Activated T-cell treated with anti-CD3 and anti-CD28 coated beads, Interleukin-2, amount 50 U/mL, for 24 hours (primary cell): ENCODE measurements around the gene MTHFD1L.
A peak's percentile ranks its signal among the peaks of the same experiment; 100 is the strongest.

ENCODE experiments used
- DNase-seq: peaks from one replicate; pipeline ENCODE4 v3.0.0-alpha.2; 2020
- H3K27ac Mint-ChIP-seq: 2 replicates; pipeline ENCODE4 v1.8.0; 2020; ENCODE audit warnings: mild to moderate bottlenecking, mixed read lengths
- H3K27me3 Mint-ChIP-seq: 2 replicates; pipeline ENCODE4 v1.8.0; 2020; ENCODE audit warnings: mixed read lengths
- H3K36me3 Mint-ChIP-seq: 2 replicates; pipeline ENCODE4 v1.8.0; 2020; ENCODE audit warnings: low read depth, mixed read lengths
- H3K4me1 Mint-ChIP-seq: 2 replicates; pipeline ENCODE4 v1.8.0; 2020; ENCODE audit warnings: low read depth, mixed read lengths
- H3K4me3 Mint-ChIP-seq: 2 replicates; pipeline ENCODE4 v1.8.0; 2020; ENCODE audit warnings: mild to moderate bottlenecking, moderate library complexity, mixed read lengths
- H3K9me3 Mint-ChIP-seq: 2 replicates; pipeline ENCODE4 v1.8.0; 2020; ENCODE audit warnings: mixed read lengths

Gene MTHFD1L

GRCh38 chr6:150966786-150967185 lies 101.3 kb downstream of the MTHFD1L start:
- Mint-ChIP-seq H3K4me1 (no peaks in the 10 kb centered on the region), H3K9me3 (no peaks in the 10 kb centered on the region), H3K27ac (no peak overlapping the region), H3K4me3 (no peak overlapping the region), H3K36me3 (peaks cover 84% of the 10 kb centered on the region), H3K27me3 (no peaks in the 10 kb centered on the region)
- DNase-seq: no peak

GRCh38 chr6:150967381-150967780 lies 101.9 kb downstream of the MTHFD1L start:
- Mint-ChIP-seq H3K27ac (no peak overlapping the region), H3K4me1 (no peaks in the 10 kb centered on the region), H3K27me3 (no peaks in the 10 kb centered on the region), H3K9me3 (no peaks in the 10 kb centered on the region), H3K4me3 (no peak overlapping the region), H3K36me3 (peaks cover 87% of the 10 kb centered on the region)
- DNase-seq: no peak

- H3K9me3 Mint-ChIP-seq: no peaks in the 10 kb centered on the region
- H3K36me3 Mint-ChIP-seq: peaks cover 87% of the 10 kb centered on the region
- H3K27ac Mint-ChIP-seq: no peak overlapping the region
- no peaks in the 10 kb centered on the region for H3K4me1 Mint-ChIP-seq
- no peaks in the 10 kb centered on the region for H3K27me3 Mint-ChIP-seq
- no peak for DNase-seq
- no peak overlapping the region for H3K4me3 Mint-ChIP-seq
Measured at GRCh38 chr6:150967910-150968309, 102.4 kb downstream of the MTHFD1L start.

- DNase-seq: no peak
- H3K9me3 Mint-ChIP-seq: no peaks in the 10 kb centered on the region
- H3K36me3 Mint-ChIP-seq: peaks cover 88% of the 10 kb centered on the region
- no peaks in the 10 kb centered on the region for H3K27me3 Mint-ChIP-seq
- H3K4me1 Mint-ChIP-seq: no peaks in the 10 kb centered on the region
- no peak overlapping the region for H3K27ac Mint-ChIP-seq
- H3K4me3 Mint-ChIP-seq: no peak overlapping the region
Measured at GRCh38 chr6:150969901-150970300, 104.4 kb downstream of the MTHFD1L start.

- DNase-seq: no peak
- H3K36me3 Mint-ChIP-seq: peaks cover 88% of the 10 kb centered on the region
- H3K27me3 Mint-ChIP-seq: no peaks in the 10 kb centered on the region
- H3K4me3 Mint-ChIP-seq: no peak overlapping the region
- H3K9me3 Mint-ChIP-seq: no peaks in the 10 kb centered on the region
- no peak overlapping the region for H3K27ac Mint-ChIP-seq
- no peaks in the 10 kb centered on the region for H3K4me1 Mint-ChIP-seq
Measured at GRCh38 chr6:150971219-150971618, 105.7 kb downstream of the MTHFD1L start.

- Mint-ChIP-seq H3K4me1 (no peaks in the 10 kb centered on the region), H3K27ac (no peak overlapping the region), H3K4me3 (no peak overlapping the region), H3K27me3 (no peaks in the 10 kb centered on the region), H3K36me3 (peaks cover 95% of the 10 kb centered on the region), H3K9me3 (no peaks in the 10 kb centered on the region)
- no peak for DNase-seq
Measured at GRCh38 chr6:150975136-150975535, 109.6 kb downstream of the MTHFD1L start.

GRCh38 chr6:150977281-150977680 lies 111.8 kb downstream of the MTHFD1L start:
- Mint-ChIP-seq H3K4me3 (no peak overlapping the region), H3K27me3 (no peaks in the 10 kb centered on the region), H3K36me3 (peaks cover 96% of the 10 kb centered on the region), H3K27ac (no peak overlapping the region), H3K4me1 (no peaks in the 10 kb centered on the region), H3K9me3 (no peaks in the 10 kb centered on the region)
- DNase-seq: no peak

- Mint-ChIP-seq H3K4me1 (no peaks in the 10 kb centered on the region), H3K9me3 (no peaks in the 10 kb centered on the region), H3K36me3 (peaks cover 96% of the 10 kb centered on the region), H3K27me3 (no peaks in the 10 kb centered on the region), H3K27ac (no peak overlapping the region), H3K4me3 (no peak overlapping the region)
- no peak for DNase-seq
Measured at GRCh38 chr6:150978624-150979023, 113.1 kb downstream of the MTHFD1L start.

GRCh38 chr6:150979826-150980350 lies 114.4 kb downstream of the MTHFD1L start:
- H3K36me3 Mint-ChIP-seq: peaks cover 93% of the 10 kb centered on the region
- H3K27ac Mint-ChIP-seq: peak overlapping the region; percentile 32
- no peaks in the 10 kb centered on the region for H3K27me3 Mint-ChIP-seq
- DNase-seq: no peak
- no peaks in the 10 kb centered on the region for H3K9me3 Mint-ChIP-seq
- H3K4me3 Mint-ChIP-seq: no peak overlapping the region
- H3K4me1 Mint-ChIP-seq: no peaks in the 10 kb centered on the region

- Mint-ChIP-seq H3K36me3 (peaks cover 93% of the 10 kb centered on the region), H3K4me3 (no peak overlapping the region)
Measured at GRCh38 chr6:150981095-150981494, 115.6 kb downstream of the MTHFD1L start.

GRCh38 chr6:150981669-150982068 lies 116.2 kb downstream of the MTHFD1L start:
- Mint-ChIP-seq H3K36me3 (peaks cover 92% of the 10 kb centered on the region), H3K4me1 (peaks cover 9% of the 10 kb centered on the region), H3K4me3 (no peak overlapping the region), H3K27ac (no peak overlapping the region), H3K27me3 (no peaks in the 10 kb centered on the region), H3K9me3 (no peaks in the 10 kb centered on the region)
- no peak for DNase-seq

More at GRCh38 chr6:150981095-150981494, 115.6 kb downstream of the MTHFD1L start:
- DNase-seq: no peak
- H3K27ac Mint-ChIP-seq: no peak overlapping the region
- H3K27me3 Mint-ChIP-seq: no peaks in the 10 kb centered on the region
- H3K9me3 Mint-ChIP-seq: no peaks in the 10 kb centered on the region
- H3K4me1 Mint-ChIP-seq: peaks cover 3% of the 10 kb centered on the region

GRCh38 chr6:150987371-150987828 lies 121.9 kb downstream of the MTHFD1L start:
- Mint-ChIP-seq H3K4me1 (peaks cover 24% of the 10 kb centered on the region), H3K4me3 (peak overlapping the region; percentile 54), H3K27me3 (no peaks in the 10 kb centered on the region), H3K36me3 (peaks cover 85% of the 10 kb centered on the region), H3K9me3 (no peaks in the 10 kb centered on the region), H3K27ac (peak overlapping the region; percentile 96)
- DNase-seq: peak; percentile 53

GRCh38 chr6:150987855-150988464 lies 122.5 kb downstream of the MTHFD1L start:
- Mint-ChIP-seq H3K4me3 (no peak overlapping the region), H3K27me3 (no peaks in the 10 kb centered on the region), H3K27ac (peak overlapping the region; percentile 96), H3K9me3 (no peaks in the 10 kb centered on the region), H3K4me1 (peaks cover 24% of the 10 kb centered on the region), H3K36me3 (peaks cover 85% of the 10 kb centered on the region)
- no peak for DNase-seq

GRCh38 chr6:150991487-150991886 lies 126.0 kb downstream of the MTHFD1L start:
- no peak overlapping the region for H3K27ac Mint-ChIP-seq
- H3K4me3 Mint-ChIP-seq: no peak overlapping the region
- H3K4me1 Mint-ChIP-seq: peaks cover 17% of the 10 kb centered on the region
- no peaks in the 10 kb centered on the region for H3K27me3 Mint-ChIP-seq
- no peaks in the 10 kb centered on the region for H3K9me3 Mint-ChIP-seq
- DNase-seq: no peak
- H3K36me3 Mint-ChIP-seq: peaks cover 83% of the 10 kb centered on the region

- DNase-seq: no peak
- Mint-ChIP-seq H3K4me1 (peaks cover 10% of the 10 kb centered on the region), H3K27ac (no peak overlapping the region), H3K27me3 (no peaks in the 10 kb centered on the region), H3K4me3 (no peak overlapping the region), H3K9me3 (no peaks in the 10 kb centered on the region), H3K36me3 (peaks cover 84% of the 10 kb centered on the region)
Measured at GRCh38 chr6:150992262-150992661, 126.8 kb downstream of the MTHFD1L start.
